Stimulated activated naive CD8-positive, alpha-beta T cell treated with anti-CD3 and anti-CD28 coated beads, Interleukin-15, amount 100 ng/mL, for 72 hours (primary cell): Measurements from ENCODE around the gene HIBCH.

ENCODE experiments used
- ATAC-seq: fragments of 150-1000 bp; cut with Tn5 transposase; 2 replicates; pipeline ENCODE4 v1.10.0; 2021; ENCODE audit warnings: mild to moderate bottlenecking, moderate library complexity
- DNase-seq, 2 donors: peaks; one replicate each; pipeline ENCODE4 v3.0.0; 2021 to 2022
- H3K27ac Mint-ChIP-seq, 2 donors: one replicate each; pipeline ENCODE4 v1.8.0; 2022; ENCODE audit warnings: mild to moderate bottlenecking in 2 of 2, mixed read lengths in 2 of 2, moderate library complexity in 2 of 2
- H3K27me3 Mint-ChIP-seq: one replicate; pipeline ENCODE4 v1.8.0; 2022; ENCODE audit warnings: mixed read lengths
- H3K4me1 Mint-ChIP-seq: one replicate; pipeline ENCODE4 v1.8.0; 2022; ENCODE audit warnings: mild to moderate bottlenecking, mixed read lengths
- H3K4me3 Mint-ChIP-seq, 2 donors: one replicate each; pipeline ENCODE4 v1.8.0; 2022; ENCODE audit warnings: mild to moderate bottlenecking in 2 of 2, mixed read lengths in 2 of 2, moderate library complexity in 1 of 2
- H3K9me3 Mint-ChIP-seq, 2 donors: one replicate each; pipeline ENCODE4 v1.8.0; 2022; ENCODE audit warnings: mixed read lengths in 2 of 2

Gene HIBCH

GRCh38 chr2:190156530-190157212, 163.0 kb downstream of the HIBCH start:
- ATAC-seq (no peak), DNase-seq (no peak)
- Mint-ChIP-seq H3K4me3 (no peak overlapping the region), H3K9me3 (no peaks in the 10 kb centered on the region), H3K4me1 (no peaks in the 10 kb centered on the region), H3K27me3 (no peaks in the 10 kb centered on the region), H3K27ac (no peak overlapping the region)
